Endothelial cell of umbilical vein (primary cell): Measurements from ENCODE around the gene KRT81. TPM values are rescaled to one million over a fixed set of nuclear protein-coding genes. Genes with fewer than 3 reads are reported as not detected.
"Not testable (repeated sequence)": the region's sequence is repeated elsewhere in the genome, so short reads cannot be mapped to it uniquely, and the experiment has no call there.

Experiments
- BruUV-seq: library from RNA; stranded (reverse); fragments of 400-500 nt; replicated peaks from 2 replicates; lab custom pipeline; 2021; lab: Mats Ljungman, UMichigan
- CTCF ChIA-PET: fragments of 300-600, 350-600 bp; sonication (Branson Sonifier 250); formaldehyde crosslinking; loops from one replicate; lab custom pipeline; 2021; ENCODE audit warnings: antibody characterized with exemption, inconsistent platforms; lab: Charles Lee
- POLR2A ChIA-PET: fragments of 300-600, 350-600 bp; sonication (Branson Sonifier 250); formaldehyde crosslinking; loops from one replicate; lab custom pipeline; 2021; ENCODE audit warnings: antibody characterized with exemption, inconsistent platforms; lab: Charles Lee
- DNase-seq: peaks from one replicate; pipeline ENCODE4 v3.0.0-alpha.2; 2011; ENCODE audit warnings: low read depth, low spot score
- FAIRE-seq: peaks from 2 replicates; lab custom pipeline; 2011; peaks lifted over from hg19 to GRCh38; lab: Jason Lieb, UNC
- H2AFZ ChIP-seq: 2 replicates; pipeline ENCODE4 v1.6.0; 2012; ENCODE audit warnings: low read depth, low read length, control low read depth, inconsistent platforms
- H3K27ac ChIP-seq: 2 replicates; pipeline ENCODE4 v1.5.1; 2011; ENCODE audit warnings: low read depth, mild to moderate bottlenecking, control low read depth, low read length, moderate library complexity; ENCODE audit not compliant: insufficient read depth
- H3K27me3 ChIP-seq, 2 experiments: 2 replicates each; pipeline versions ENCODE4 v1.6.0 to v1.6.1; 2011; ENCODE audit warnings: low read length in 2 of 2, mixed read lengths in 1 of 2; ENCODE audit not compliant: control insufficient read depth in 2 of 2, insufficient read depth in 2 of 2
- H3K36me3 ChIP-seq, 2 experiments: 2 replicates in 1 of 2; 3 replicates in 1 of 2; pipeline ENCODE4 v1.5.1; 2011; ENCODE audit warnings: low read length in 2 of 2, mild to moderate bottlenecking in 1 of 2, moderate library complexity in 1 of 2; ENCODE audit not compliant: control insufficient read depth in 2 of 2, insufficient read depth in 2 of 2; ENCODE audit errors: extremely low read depth in 1 of 2
- H3K4me1 ChIP-seq: 3 replicates; pipeline ENCODE4 v1.5.1; 2011; ENCODE audit warnings: mild to moderate bottlenecking, low read length; ENCODE audit not compliant: control insufficient read depth, insufficient read depth; ENCODE audit errors: extremely low read depth
- H3K4me2 ChIP-seq: 2 replicates; pipeline ENCODE4 v1.6.1; 2011; ENCODE audit warnings: low read length, control low read depth, mixed read lengths; ENCODE audit not compliant: insufficient read depth
- H3K4me3 ChIP-seq, 3 experiments: fragments of 200-600 bp in 1 of 3; sonication (generic), shearing (Covaris generic) in 1 of 3; replicated peaks in 1 of 3; 2 replicates each; pipeline ENCODE4 v1.5.1; 2011 to 2016; ENCODE audit warnings: control low read depth in 3 of 3, low read length in 3 of 3, mild to moderate bottlenecking in 2 of 3, inconsistent platforms in 1 of 3, low read depth in 1 of 3, moderate library complexity in 1 of 3; ENCODE audit not compliant: insufficient read depth in 1 of 3
- H3K79me2 ChIP-seq: 2 replicates; pipeline ENCODE4 v1.6.0; 2012; ENCODE audit warnings: low read length, inconsistent platforms; ENCODE audit not compliant: control insufficient read depth, insufficient read depth
- H3K9ac ChIP-seq: replicated peaks from 2 replicates; pipeline ENCODE3; 2011; ENCODE audit warnings: low read length, control low read depth; ENCODE audit not compliant: insufficient read depth; ENCODE audit errors: extremely low read depth
- H3K9me1 ChIP-seq: replicated peaks from 3 replicates; pipeline ENCODE4 v1.6.0; 2011; ENCODE audit warnings: mild to moderate bottlenecking, low read length; ENCODE audit not compliant: control insufficient read depth, insufficient read depth; ENCODE audit errors: extremely low read depth
- H3K9me3 ChIP-seq: replicated peaks from 2 replicates; pipeline ENCODE4 v1.5.1; 2012; ENCODE audit warnings: low read length, inconsistent platforms; ENCODE audit not compliant: control insufficient read depth, insufficient read depth
- H4K20me1 ChIP-seq: replicated peaks from 2 replicates; pipeline ENCODE3; 2011; ENCODE audit warnings: mild to moderate bottlenecking, low read length; ENCODE audit not compliant: control insufficient read depth, insufficient read depth; ENCODE audit errors: extremely low read depth
- EZH2 ChIP-seq: IDR thresholded peaks from 2 replicates; pipeline ENCODE4 v1.6.1; 2012; ENCODE audit warnings: borderline replicate concordance, low read depth, mild to moderate bottlenecking, moderate library complexity, low read length, inconsistent platforms; ENCODE audit not compliant: severe bottlenecking
- POLR2AphosphoS5 ChIP-seq: IDR thresholded peaks from 2 replicates; pipeline ENCODE4 v1.6.1; 2012; ENCODE audit warnings: low read depth, mild to moderate bottlenecking, control low read depth, low read length, moderate library complexity; ENCODE audit not compliant: insufficient read depth
- dilution Hi-C: fragments of 300-500 bp; cut with MboI; formaldehyde crosslinking; loops from one replicate; pipeline ENCODE4 v1.15.0; 2019; ENCODE audit warnings: low sequenced_read_pairs; ENCODE audit not compliant: extremely low pct_ligation_motif_present
- intact Hi-C: fragments of 100-400 bp; cut with micrococcal nuclease; formaldehyde crosslinking; loops from one replicate; pipeline ENCODE4 v1.10.0; 2022
- polyA plus RNA-seq, 4 experiments: library from polyadenylated mRNA; depleted of rRNA in 3 of 4; stranded (reverse) in 3 of 4; unstranded in 1 of 4; fragments of >200 nt; gene quantifications; 2 replicates each; pipeline versions ENCODE4 v1.2.1 to v1.2.3, GENCODE V29; 2011 to 2012; ENCODE audit warnings: missing spikeins in 1 of 4
- total RNA-seq: library from RNA; stranded (reverse); gene quantifications from 2 replicates; pipeline ENCODE4 v1.2.3, GENCODE V29; 2021

Gene KRT81
- total and polyA plus RNA-seq, 2 donors (not counting 3 experiments of a cell fraction or from before 2014, with no cell fraction given): not detected

DNA sequence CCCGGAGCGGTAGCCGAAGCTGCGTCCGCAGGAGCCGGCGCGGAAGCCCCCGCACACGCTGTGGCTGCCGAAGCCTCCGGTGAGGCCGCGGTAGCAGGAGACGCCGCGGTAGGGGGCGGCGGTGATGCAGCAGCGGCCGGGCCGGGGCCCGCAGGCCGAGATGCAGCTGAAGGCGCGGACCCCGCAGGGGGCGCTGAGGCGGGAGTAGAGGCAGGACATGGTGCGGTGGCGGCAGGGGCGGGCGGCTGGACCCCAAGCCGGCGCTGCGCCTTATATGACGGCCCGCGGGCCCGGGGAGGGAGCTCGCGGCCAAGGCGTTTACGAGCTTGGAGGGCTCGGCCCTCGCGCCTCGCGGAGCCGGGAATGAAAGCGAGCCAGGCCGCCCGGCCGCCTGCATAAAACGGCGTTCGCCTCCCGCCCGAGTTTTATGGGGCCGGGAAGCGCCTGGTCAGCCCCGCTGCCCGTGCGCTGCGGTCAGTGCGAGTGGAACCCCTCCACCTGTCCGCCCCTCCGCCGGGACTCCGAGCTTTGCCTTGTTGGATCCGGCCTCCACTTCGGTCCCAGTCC, 32.9 kb downstream of the KRT81 start:
- DNase-seq (peak; percentile 44), FAIRE-seq (no peak)
- ChIA-PET POLR2A (no interaction called here), CTCF (interaction anchor here (0.7 to 2.3 kb wide), 12 partner anchors 9 to 137 kb away, joined by 3 to 20 read pairs (median 4); no protein-coding TSS in a partner anchor)
- no peaks in the 10 kb centered on the region for H3K9me1 ChIP-seq
- no peaks in the 10 kb centered on the region for H4K20me1 ChIP-seq
- no peaks in the 10 kb centered on the region for H3K79me2 ChIP-seq
- H3K4me2 ChIP-seq: peak overlapping the region; percentile 2
- dilution Hi-C loops (no loop called here), intact Hi-C loops (no loop called here)
- H3K9me3 ChIP-seq: no peaks in the 10 kb centered on the region
- H2AFZ ChIP-seq: no peak overlapping the region
- H3K4me1 ChIP-seq: peaks cover 2% of the 10 kb centered on the region
- no peak overlapping the region for H3K27ac ChIP-seq
- H3K27me3 ChIP-seq: peaks cover 33 to 37% of the 10 kb centered on the region in 2 experiments
- no peaks in the 10 kb centered on the region for H3K36me3 ChIP-seq
- TF ChIP-seq POLR2AphosphoS5: no peak
- TF ChIP-seq EZH2: peak; percentile 70
- no peak overlapping the region for H3K4me3 ChIP-seq
- BruUV-seq: no TSS peak
- no peak overlapping the region for H3K9ac ChIP-seq

DNA sequence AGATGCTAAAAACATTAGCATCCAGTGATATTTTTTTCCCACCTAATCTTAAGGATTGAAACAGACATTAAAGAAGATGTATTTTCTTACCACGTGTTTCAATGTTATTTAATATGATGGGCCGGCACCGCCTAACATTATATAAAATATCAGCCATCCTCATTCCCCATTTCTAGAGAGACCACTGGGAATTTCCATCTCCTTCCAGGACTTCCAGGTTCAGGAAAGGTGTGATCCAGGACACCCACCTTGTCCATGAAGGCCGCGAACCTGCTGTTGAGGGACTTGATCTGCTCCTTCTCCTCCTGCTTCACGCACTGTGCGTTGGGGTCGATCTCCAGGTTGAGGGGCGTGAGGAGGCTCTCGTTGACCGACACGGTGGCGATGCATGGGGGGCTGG, 33.4 kb downstream of the KRT81 start:
- H3K27me3 ChIP-seq: peaks cover 32 to 35% of the 10 kb centered on the region in 2 experiments
- H3K9me1 ChIP-seq, H3K27ac ChIP-seq, H3K4me3 ChIP-seq, DNase-seq, POLR2A ChIA-PET, H4K20me1 ChIP-seq, H3K4me1 ChIP-seq, H2AFZ ChIP-seq, dilution Hi-C loops, FAIRE-seq, H3K4me2 ChIP-seq, H3K36me3 ChIP-seq, H3K9ac ChIP-seq, H3K9me3 ChIP-seq, H3K79me2 ChIP-seq, intact Hi-C loops, BruUV-seq: not testable (repeated sequence)
- CTCF ChIA-PET: interaction anchor here (1.0 to 2.3 kb wide), 9 partner anchors 12 to 69 kb away, joined by 3 to 20 read pairs (median 5); no protein-coding TSS in a partner anchor
- TF ChIP-seq EZH2: peak; percentile 62
